Umbilical cord (tissue), 2 donors: ENCODE measurements around the gene CELF2. TPM values are rescaled to one million over a fixed set of nuclear protein-coding genes. Genes with fewer than 3 reads are reported as not detected.

Source experiments
- DNase-seq: peaks from one replicate; pipeline ENCODE4 v3.0.0-alpha.2; 2015; ENCODE audit warnings: low spot score
- total RNA-seq: library from RNA; depleted of rRNA; stranded (reverse); fragments of >200 nt; gene quantifications from one replicate; pipeline ENCODE4 v1.2.3, GENCODE V29; 2014; ENCODE audit warnings: low replicate concordance; ENCODE audit not compliant: insufficient read depth

CELF2 gene
- total RNA-seq, 1 donor from 2014 or later = 10.1 TPM

GRCh38 chr10:11057994-11058393 is 40.3 kb downstream of the CELF2 start:
- no peak for DNase-seq

GRCh38 chr10:11058965-11059364 is 41.3 kb downstream of the CELF2 start:
- peak; percentile 22 for DNase-seq

- peak; percentile 39 for DNase-seq
Measured at GRCh38 chr10:11063856-11064255, 46.2 kb downstream of the CELF2 start.

GRCh38 chr10:11064832-11065231 is 47.2 kb downstream of the CELF2 start:
- no peak for DNase-seq

GRCh38 chr10:11065567-11065966 is 47.9 kb downstream of the CELF2 start:
- DNase-seq = no peak

GRCh38 chr10:11066520-11066919 is 48.8 kb downstream of the CELF2 start:
- no peak for DNase-seq

- no peak for DNase-seq
Measured at GRCh38 chr10:11068861-11069633, 51.4 kb downstream of the CELF2 start.

- no peak for DNase-seq
Measured at GRCh38 chr10:11073410-11073809, 55.7 kb downstream of the CELF2 start.

GRCh38 chr10:11074536-11075267 is 57.0 kb downstream of the CELF2 start:
- no peak for DNase-seq

- DNase-seq = no peak
Measured at GRCh38 chr10:11076221-11076620, 58.5 kb downstream of the CELF2 start.

- DNase-seq = no peak
Measured at GRCh38 chr10:11080564-11080984, 62.9 kb downstream of the CELF2 start.

GRCh38 chr10:11081408-11081807 is 63.7 kb downstream of the CELF2 start:
- DNase-seq = no peak

GRCh38 chr10:11082526-11082925 is 64.9 kb downstream of the CELF2 start:
- peak; percentile 92 for DNase-seq

- DNase-seq = no peak
Measured at GRCh38 chr10:11083051-11083450, 65.4 kb downstream of the CELF2 start.

GRCh38 chr10:11085545-11085944 is 67.9 kb downstream of the CELF2 start:
- no peak for DNase-seq

GRCh38 chr10:11086177-11086840 is 68.6 kb downstream of the CELF2 start:
- peak; percentile 63 for DNase-seq

- DNase-seq = no peak
Measured at GRCh38 chr10:11087372-11087771, 69.7 kb downstream of the CELF2 start.

GRCh38 chr10:11088709-11089108 is 71.0 kb downstream of the CELF2 start:
- DNase-seq = no peak

- no peak for DNase-seq
Measured at GRCh38 chr10:11089272-11089671, 71.6 kb downstream of the CELF2 start.

GRCh38 chr10:11091517-11092102 is 73.9 kb downstream of the CELF2 start:
- no peak for DNase-seq

- no peak for DNase-seq
Measured at GRCh38 chr10:11093771-11094736, 76.4 kb downstream of the CELF2 start.
